IPS-15b (cell line): Measurements from ENCODE around the gene HSF5.

ENCODE experiments used
- H3K27me3 ChIP-seq: one replicate; pipeline ENCODE4 v1.6.1; 2013; ENCODE audit warnings: low read length; ENCODE audit not compliant: control insufficient read depth, insufficient read depth
- H3K36me3 ChIP-seq: one replicate; pipeline ENCODE4 v1.6.1; 2013; ENCODE audit warnings: low read length; ENCODE audit not compliant: control insufficient read depth, insufficient read depth
- H3K4me1 ChIP-seq: one replicate; pipeline ENCODE4 v1.6.1; 2013; ENCODE audit warnings: mild to moderate bottlenecking, low read length; ENCODE audit not compliant: control insufficient read depth, insufficient read depth
- H3K4me3 ChIP-seq: one replicate; pipeline ENCODE4 v1.5.1; 2013; ENCODE audit warnings: low read depth, low read length
- H3K9ac ChIP-seq: one replicate; pipeline ENCODE4 v1.6.1; 2013; ENCODE audit warnings: low read depth, mild to moderate bottlenecking, low read length
- H3K9me3 ChIP-seq: one replicate; pipeline ENCODE4 v1.6.1; 2013; ENCODE audit warnings: mild to moderate bottlenecking, low read length; ENCODE audit not compliant: control insufficient read depth, insufficient read depth

Gene HSF5

GRCh38 chr17:58487589-58488427 lies at the start of gene HSF5:
HSF5 (minus strand) TSS chr17:58488408; CDS start chr17:58488274, 134 bp downstream.
- Histone ChIP-seq H3K36me3 (peaks cover 15% of the 10 kb centered on the region), H3K9me3 (no peaks in the 10 kb centered on the region), H3K4me1 (no peaks in the 10 kb centered on the region), H3K9ac (no peak within 1 kb of the TSS), H3K4me3 (no peak within 1 kb of the TSS), H3K27me3 (peaks cover 13% of the 10 kb centered on the region)

GRCh38 chr17:58537266-58537665 lies 49.1 kb upstream of the HSF5 start:
- Histone ChIP-seq H3K4me3 (no peak overlapping the region), H3K9ac (no peak overlapping the region), H3K36me3 (no peaks in the 10 kb centered on the region), H3K4me1 (peaks cover 3% of the 10 kb centered on the region), H3K9me3 (no peaks in the 10 kb centered on the region), H3K27me3 (peaks cover 15% of the 10 kb centered on the region)

- Histone ChIP-seq H3K36me3 (no peaks in the 10 kb centered on the region), H3K9ac (no peak overlapping the region), H3K4me3 (no peak overlapping the region), H3K27me3 (peaks cover 15% of the 10 kb centered on the region), H3K4me1 (peaks cover 3% of the 10 kb centered on the region), H3K9me3 (no peaks in the 10 kb centered on the region)
Observed at GRCh38 chr17:58536542-58536941, 48.3 kb upstream of the HSF5 start.

- Histone ChIP-seq H3K4me3 (no peak overlapping the region), H3K36me3 (no peaks in the 10 kb centered on the region), H3K27me3 (peaks cover 23% of the 10 kb centered on the region), H3K9me3 (no peaks in the 10 kb centered on the region), H3K4me1 (peaks cover 9% of the 10 kb centered on the region), H3K9ac (no peak overlapping the region)
Observed at GRCh38 chr17:58535431-58535830, 47.2 kb upstream of the HSF5 start.

- peaks cover 23% of the 10 kb centered on the region for H3K27me3 ChIP-seq
- H3K9ac ChIP-seq: no peak overlapping the region
- H3K4me3 ChIP-seq: no peak overlapping the region
- H3K36me3 ChIP-seq: no peaks in the 10 kb centered on the region
- peaks cover 9% of the 10 kb centered on the region for H3K4me1 ChIP-seq
- H3K9me3 ChIP-seq: no peaks in the 10 kb centered on the region
Observed at GRCh38 chr17:58534901-58535421, 46.8 kb upstream of the HSF5 start.

GRCh38 chr17:58534331-58534730 lies 46.1 kb upstream of the HSF5 start:
- no peaks in the 10 kb centered on the region for H3K36me3 ChIP-seq
- H3K27me3 ChIP-seq: peaks cover 23% of the 10 kb centered on the region
- H3K9ac ChIP-seq: no peak overlapping the region
- no peaks in the 10 kb centered on the region for H3K9me3 ChIP-seq
- H3K4me1 ChIP-seq: peaks cover 9% of the 10 kb centered on the region
- no peak overlapping the region for H3K4me3 ChIP-seq

- H3K4me3 ChIP-seq: no peak overlapping the region
- H3K9me3 ChIP-seq: no peaks in the 10 kb centered on the region
- peaks cover 23% of the 10 kb centered on the region for H3K27me3 ChIP-seq
- peaks cover 9% of the 10 kb centered on the region for H3K4me1 ChIP-seq
- no peaks in the 10 kb centered on the region for H3K36me3 ChIP-seq
- H3K9ac ChIP-seq: no peak overlapping the region
Observed at GRCh38 chr17:58533616-58534188, 45.5 kb upstream of the HSF5 start.

GRCh38 chr17:58532555-58532951 lies 44.3 kb upstream of the HSF5 start:
- peaks cover 23% of the 10 kb centered on the region for H3K27me3 ChIP-seq
- H3K4me3 ChIP-seq: peak overlapping the region; percentile 63
- no peaks in the 10 kb centered on the region for H3K9me3 ChIP-seq
- H3K36me3 ChIP-seq: no peaks in the 10 kb centered on the region
- no peak overlapping the region for H3K9ac ChIP-seq
- H3K4me1 ChIP-seq: peaks cover 9% of the 10 kb centered on the region

- Histone ChIP-seq H3K4me3 (peak overlapping the region; percentile 63), H3K36me3 (no peaks in the 10 kb centered on the region), H3K4me1 (peaks cover 9% of the 10 kb centered on the region), H3K27me3 (peaks cover 22% of the 10 kb centered on the region), H3K9ac (no peak overlapping the region), H3K9me3 (no peaks in the 10 kb centered on the region)
Observed at GRCh38 chr17:58531661-58532554, 43.7 kb upstream of the HSF5 start.

GRCh38 chr17:58531122-58531521 lies 42.9 kb upstream of the HSF5 start:
- peak overlapping the region; percentile 63 for H3K4me3 ChIP-seq
- H3K9me3 ChIP-seq: no peaks in the 10 kb centered on the region
- peaks cover 21% of the 10 kb centered on the region for H3K27me3 ChIP-seq
- no peaks in the 10 kb centered on the region for H3K36me3 ChIP-seq
- no peak overlapping the region for H3K9ac ChIP-seq
- peaks cover 9% of the 10 kb centered on the region for H3K4me1 ChIP-seq

- peaks cover 9% of the 10 kb centered on the region for H3K4me1 ChIP-seq
Observed at GRCh38 chr17:58530655-58531054, 42.4 kb upstream of the HSF5 start.

More at GRCh38 chr17:58530655-58531054, 42.4 kb upstream of the HSF5 start:
- Histone ChIP-seq H3K9me3 (no peaks in the 10 kb centered on the region), H3K9ac (no peak overlapping the region), H3K4me3 (no peak overlapping the region), H3K27me3 (peaks cover 21% of the 10 kb centered on the region), H3K36me3 (no peaks in the 10 kb centered on the region)
